IMR-90 (cell line): ENCODE results near the gene RECK. TPM values are rescaled to one million over a fixed set of nuclear protein-coding genes. Genes with fewer than 3 reads are reported as not detected.

Source experiments
- ATAC-seq: fragments of 200-7000 bp; cut with Tn5 transposase; 2 replicates; pipeline ENCODE4 v1.9.1; 2020; ENCODE audit warnings: low read depth, mild to moderate bottlenecking, moderate library complexity
- BruUV-seq: library from RNA; stranded (reverse); fragments of 400-500 nt; replicated peaks from 2 replicates; lab custom pipeline; 2021; lab: Mats Ljungman, UMichigan
- CTCF ChIA-PET: fragments of 300-600 bp; formaldehyde crosslinking; extraction: SDS; loops from one replicate; lab custom pipeline; 2021; ENCODE audit warnings: antibody characterized with exemption; lab: Yijun Ruan, JAX
- POLR2A ChIA-PET: fragments of 300-600 bp; sonication (Branson Sonifier 250); formaldehyde crosslinking; loops from one replicate; lab custom pipeline; 2022; ENCODE audit warnings: antibody characterized with exemption; ENCODE audit not compliant: unreplicated experiment; lab: Charles Lee
- DNase-seq: peaks from one replicate; pipeline ENCODE4 v3.0.0; 2013
- H2AFZ ChIP-seq: replicated peaks from 2 replicates; pipeline ENCODE3; 2013; ENCODE audit warnings: low read length, mild to moderate bottlenecking; ENCODE audit not compliant: poor library complexity
- H2AK5ac ChIP-seq: 2 replicates; pipeline ENCODE4 v1.6.1; 2013; ENCODE audit warnings: low read depth, low read length, inconsistent platforms
- H2AK9ac ChIP-seq: replicated peaks from 2 replicates; pipeline ENCODE3; 2013; ENCODE audit warnings: mild to moderate bottlenecking, low read depth, low read length, moderate library complexity; ENCODE audit not compliant: poor library complexity
- H2BK120ac ChIP-seq: 2 replicates; pipeline ENCODE4 v1.6.1; 2013; ENCODE audit warnings: low read depth, low read length, inconsistent platforms
- H2BK15ac ChIP-seq: 3 replicates; pipeline ENCODE4 v1.6.1; 2013; ENCODE audit warnings: low read depth, low read length, inconsistent platforms
- H2BK20ac ChIP-seq: 2 replicates; pipeline ENCODE4 v1.6.1; 2013; ENCODE audit warnings: low read depth, mild to moderate bottlenecking, inconsistent platforms, low read length, moderate library complexity
- H2BK5ac ChIP-seq: 2 replicates; pipeline ENCODE4 v1.6.1; 2013; ENCODE audit warnings: mild to moderate bottlenecking, low read depth, low read length, inconsistent platforms; ENCODE audit not compliant: poor library complexity, severe bottlenecking
- H3K14ac ChIP-seq: replicated peaks from 2 replicates; pipeline ENCODE4 v1.6.1; 2013; ENCODE audit warnings: low read depth, low read length, inconsistent platforms
- H3K18ac ChIP-seq: 2 replicates; pipeline ENCODE4 v1.6.1; 2013; ENCODE audit warnings: low read depth, low read length, control low read depth
- H3K23ac ChIP-seq: 2 replicates; pipeline ENCODE4 v1.6.1; 2013; ENCODE audit warnings: low read depth, low read length, inconsistent platforms
- H3K27ac ChIP-seq: 2 replicates; pipeline ENCODE4 v1.5.1; 2013; ENCODE audit warnings: mild to moderate bottlenecking, control low read depth, low read length; ENCODE audit not compliant: insufficient read depth
- H3K27me3 ChIP-seq: 2 replicates; pipeline ENCODE4 v1.6.1; 2013; ENCODE audit warnings: low read length; ENCODE audit not compliant: control insufficient read depth, insufficient read depth
- H3K36me3 ChIP-seq: 2 replicates; pipeline ENCODE4 v1.6.1; 2013; ENCODE audit warnings: low read length, mixed read lengths; ENCODE audit not compliant: control insufficient read depth, insufficient read depth
- H3K4ac ChIP-seq: 2 replicates; pipeline ENCODE4 v1.6.1; 2013; ENCODE audit warnings: low read depth, low read length, inconsistent platforms
- H3K4me1 ChIP-seq: 2 replicates; pipeline ENCODE4 v1.6.1; 2013; ENCODE audit warnings: low read length, mixed read lengths; ENCODE audit not compliant: control insufficient read depth, insufficient read depth
- H3K4me2 ChIP-seq: 2 replicates; pipeline ENCODE4 v1.6.1; 2013; ENCODE audit warnings: low read depth, mild to moderate bottlenecking, control low read depth, low read length, moderate library complexity
- H3K4me3 ChIP-seq: 2 replicates; pipeline ENCODE4 v1.5.1; 2013; ENCODE audit warnings: low read depth, mild to moderate bottlenecking, control low read depth, low read length, moderate library complexity; ENCODE audit not compliant: insufficient read depth
- H3K56ac ChIP-seq: 2 replicates; pipeline ENCODE4 v1.6.1; 2013; ENCODE audit warnings: low read length, inconsistent platforms; ENCODE audit not compliant: insufficient read depth; ENCODE audit errors: extremely low read depth
- H3K79me1 ChIP-seq, 2 experiments: 2 replicates each; pipeline ENCODE4 v1.6.1; 2013; ENCODE audit warnings: low read length in 2 of 2, inconsistent platforms in 1 of 2, low read depth in 1 of 2
- H3K9ac ChIP-seq: 2 replicates; pipeline ENCODE4 v1.6.1; 2013; ENCODE audit warnings: low read depth, low read length, control low read depth
- H3K9me1 ChIP-seq: 2 replicates; pipeline ENCODE4 v1.6.1; 2013; ENCODE audit warnings: low read length, inconsistent platforms; ENCODE audit not compliant: insufficient read depth
- H3K9me3 ChIP-seq: 2 replicates; pipeline ENCODE4 v1.6.1; 2013; ENCODE audit warnings: low read length; ENCODE audit not compliant: control insufficient read depth, insufficient read depth
- H4K20me1 ChIP-seq: 2 replicates; pipeline ENCODE4 v1.6.1; 2013; ENCODE audit warnings: low read length, inconsistent platforms; ENCODE audit not compliant: insufficient read depth
- H4K5ac ChIP-seq: 2 replicates; pipeline ENCODE4 v1.6.1; 2013; ENCODE audit warnings: mild to moderate bottlenecking, low read depth, low read length, control low read depth
- H4K8ac ChIP-seq, 2 experiments: 2 replicates each; pipeline ENCODE4 v1.6.1; 2013; ENCODE audit warnings: low read depth in 2 of 2, low read length in 2 of 2, control low read depth in 1 of 2, inconsistent platforms in 1 of 2
- H4K91ac ChIP-seq: 2 replicates; pipeline ENCODE4 v1.6.1; 2013; ENCODE audit warnings: low read depth, low read length, inconsistent platforms; ENCODE audit not compliant: insufficient read depth
- CHD1 ChIP-seq: IDR thresholded peaks from 2 replicates; pipeline ENCODE4 v1.6.1; 2012; ENCODE audit warnings: low read depth, low read length, improper control_type of control experiment
- MAZ ChIP-seq: IDR thresholded peaks from 2 replicates; pipeline ENCODE4 v1.6.1; 2012; ENCODE audit warnings: low read depth, mild to moderate bottlenecking, low read length, improper control_type of control experiment, moderate library complexity, borderline replicate concordance
- RFX5 ChIP-seq: IDR thresholded peaks from 2 replicates; pipeline ENCODE4 v1.8.0; 2012; ENCODE audit warnings: low read depth, mild to moderate bottlenecking, low read length, moderate library complexity
- WGBS, 2 experiments: methylation state at CpG; one replicate each; pipeline versions ENCODE4 v1.1.5 to v1.1.7; 2013; ENCODE audit warnings: missing lambda C conversion rate in 2 of 2; ENCODE audit not compliant: insufficient read length in 1 of 2; ENCODE audit errors: extremely low coverage in 2 of 2; 5-methylcytosine and 5-hydroxymethylcytosine counted together
- dilution Hi-C: fragments of 300-500 bp; cut with HindIII; formaldehyde crosslinking; loops from one replicate; pipeline ENCODE4 v1.14.3; 2018; ENCODE audit warnings: low sequenced_read_pairs; ENCODE audit not compliant: unreplicated experiment
- in situ Hi-C: fragments of 300-500 bp; cut with MboI; formaldehyde crosslinking; loops from 3 replicates; pipeline ENCODE4 v1.14.3; 2019; ENCODE audit warnings: low sequenced_read_pairs, inconsistent platforms, mixed read lengths
- intact Hi-C: fragments of 100-400 bp; cut with micrococcal nuclease; formaldehyde crosslinking; loops from 2 replicates; pipeline ENCODE4 v1.10.0; 2022
- polyA plus RNA-seq, 3 experiments: library from polyadenylated mRNA; depleted of rRNA; stranded (reverse); fragments of >200 nt; gene quantifications; 2 replicates each; pipeline ENCODE4 v1.2.3, GENCODE V29; 2012; ENCODE audit warnings: low replicate concordance in 1 of 3
- total RNA-seq: library from RNA; depleted of rRNA; stranded (reverse); fragments of >200 nt; gene quantifications from 2 replicates; pipeline ENCODE4 v1.2.3, GENCODE V29; 2012
- TF ChIP-seq, protein P1 (sequence below): conservative IDR thresholded peaks from 2 replicates; pipeline ENCODE4 v1.5.1; 2012; ENCODE audit warnings: mild to moderate bottlenecking, low read depth, low read length, improper control_type of control experiment

The RECK gene
- total and polyA plus RNA-seq, 2 of the 4 experiments (the other 2 are of a cell fraction) = 23.5 to 44.0 TPM

DNA sequence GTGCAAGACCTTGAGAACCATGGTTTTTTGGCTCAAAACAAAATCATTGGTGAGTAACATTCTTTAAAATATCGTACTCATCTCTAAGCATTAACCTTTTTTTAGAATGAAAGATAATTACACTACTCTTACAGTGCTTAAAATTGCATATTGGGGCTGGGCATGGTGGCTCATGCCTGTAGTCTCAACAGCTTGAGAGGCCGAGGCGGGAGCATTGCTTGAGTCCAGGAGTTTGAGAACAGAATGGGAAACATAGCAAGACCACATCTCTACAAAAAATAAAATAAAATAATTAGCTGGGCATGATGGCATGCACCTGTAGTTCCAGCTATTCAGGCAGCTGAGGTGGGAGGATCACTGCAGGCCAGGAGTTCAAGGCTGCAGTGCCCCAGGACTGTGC lies 2.9 kb upstream of the RECK start:
- Histone ChIP-seq H3K9ac (no peak overlapping the region), H3K23ac (peak overlapping the region; percentile 41; the same call in 1 of the 2 replicates), H2AK5ac (peak overlapping the region; percentile 83; the same call in 1 of the 2 replicates), H2BK15ac (peak overlapping the region; percentile 91; the same call in 2 of the 3 replicates), H3K18ac (peak overlapping the region; percentile 80; the same call in 1 of the 2 replicates), H2BK120ac (peak overlapping the region; percentile 86; the same call in 1 of the 2 replicates), H3K4me1 (peaks cover 17% of the 10 kb centered on the region), H3K36me3 (no peaks in the 10 kb centered on the region), H3K79me1 (peaks cover 10 to 29% of the 10 kb centered on the region in 2 experiments; a peak in 3 of 4 replicates), H2AFZ (no peak overlapping the region), H4K91ac (peak overlapping the region; percentile 57), H3K9me1 (peaks cover 12% of the 10 kb centered on the region), H2AK9ac (no peak overlapping the region), H4K20me1 (no peaks in the 10 kb centered on the region; the same call in 1 of the 2 replicates), H3K4me3 (no peak overlapping the region), H3K4ac (peak overlapping the region; percentile 79), H3K56ac (no peak overlapping the region), H3K27me3 (no peaks in the 10 kb centered on the region), H2BK5ac (no peak overlapping the region), H4K5ac (peak overlapping the region; percentile 41; the same call in 1 of the 2 replicates), H3K27ac (no peak overlapping the region), H2BK20ac (peak overlapping the region; percentile 77), H3K14ac (peak overlapping the region; percentile 82), H4K8ac (peak overlapping the region in 1 of 2 experiments; percentile 46; a peak in 2 of 4 replicates), H3K9me3 (no peaks in the 10 kb centered on the region), H3K4me2 (no peak overlapping the region)
- intact Hi-C loops (no loop called here), dilution Hi-C loops (no loop called here), in situ Hi-C loops (no loop called here)
- no TSS peak for BruUV-seq
- CTCF ChIA-PET = no interaction called here
- no CpG with 5 or more reads among the region's 3 CpGs for WGBS, 2 experiments
- POLR2A ChIA-PET = no interaction called here
- TF ChIP-seq, protein P1, sequence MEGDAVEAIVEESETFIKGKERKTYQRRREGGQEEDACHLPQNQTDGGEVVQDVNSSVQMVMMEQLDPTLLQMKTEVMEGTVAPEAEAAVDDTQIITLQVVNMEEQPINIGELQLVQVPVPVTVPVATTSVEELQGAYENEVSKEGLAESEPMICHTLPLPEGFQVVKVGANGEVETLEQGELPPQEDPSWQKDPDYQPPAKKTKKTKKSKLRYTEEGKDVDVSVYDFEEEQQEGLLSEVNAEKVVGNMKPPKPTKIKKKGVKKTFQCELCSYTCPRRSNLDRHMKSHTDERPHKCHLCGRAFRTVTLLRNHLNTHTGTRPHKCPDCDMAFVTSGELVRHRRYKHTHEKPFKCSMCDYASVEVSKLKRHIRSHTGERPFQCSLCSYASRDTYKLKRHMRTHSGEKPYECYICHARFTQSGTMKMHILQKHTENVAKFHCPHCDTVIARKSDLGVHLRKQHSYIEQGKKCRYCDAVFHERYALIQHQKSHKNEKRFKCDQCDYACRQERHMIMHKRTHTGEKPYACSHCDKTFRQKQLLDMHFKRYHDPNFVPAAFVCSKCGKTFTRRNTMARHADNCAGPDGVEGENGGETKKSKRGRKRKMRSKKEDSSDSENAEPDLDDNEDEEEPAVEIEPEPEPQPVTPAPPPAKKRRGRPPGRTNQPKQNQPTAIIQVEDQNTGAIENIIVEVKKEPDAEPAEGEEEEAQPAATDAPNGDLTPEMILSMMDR = no peak
- TF ChIP-seq RFX5 (no peak), CHD1 (no peak), MAZ (no peak)
- ATAC-seq (no peak), DNase-seq (no peak)
